Measurements from ENCODE around the gene C5orf58. TPM values are rescaled to one million over a fixed set of nuclear protein-coding genes. Genes with fewer than 3 reads are reported as not detected.

C5orf58 gene
- total RNA-seq, 3 donors from 2014 or later = 0.15 to 0.80 TPM; not detected in 1

DNA sequence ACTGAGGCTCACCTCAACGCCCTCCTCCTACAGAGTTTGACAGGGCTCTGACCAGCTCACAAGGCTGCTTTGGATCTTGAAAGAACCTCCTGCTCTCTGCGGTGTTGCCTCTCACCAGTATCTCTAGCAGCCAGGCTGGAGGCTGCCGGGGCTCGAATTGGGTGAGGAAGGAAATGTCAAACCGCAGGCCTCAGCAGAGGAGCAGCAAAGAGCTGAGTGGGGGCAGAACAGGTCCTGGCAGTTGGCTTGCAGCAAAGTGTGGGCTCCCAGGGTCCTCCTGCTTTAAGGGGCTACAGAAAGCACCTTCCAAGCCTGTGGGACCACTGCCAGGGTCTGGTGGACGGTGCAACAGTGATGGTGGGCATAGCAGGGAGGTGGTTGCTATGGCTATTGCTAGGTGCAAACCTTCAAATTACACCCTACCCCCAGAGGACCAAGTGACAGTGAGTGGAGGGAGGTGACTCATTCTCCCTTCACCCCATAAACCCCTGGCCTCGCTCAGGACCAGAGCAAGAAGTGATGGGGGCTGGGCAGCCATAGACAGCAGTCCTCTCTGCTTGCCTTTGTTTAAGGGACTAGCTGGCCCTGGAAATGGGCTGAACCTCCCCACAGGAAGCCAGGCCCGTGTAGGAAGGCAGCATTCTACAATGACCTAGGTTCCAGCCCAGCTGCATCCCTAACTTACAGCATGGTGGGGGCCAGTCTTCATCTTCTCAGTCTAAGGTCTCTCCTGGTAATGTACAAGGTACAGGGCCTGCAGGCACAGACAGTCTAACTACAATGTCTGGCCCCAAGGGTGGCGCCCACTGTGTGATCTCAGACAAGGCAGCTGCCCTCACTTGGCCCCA lies 46.0 kb downstream of the C5orf58 start:
- H3K36me3 ChIP-seq = no peaks in the 10 kb centered on the region
- intact Hi-C loops (cut with DNase I; ENCODE audit: low total_unique reads) = no loop called here
- H3K4me1 ChIP-seq = no peaks in the 10 kb centered on the region
- DNase-seq (ENCODE audit: low spot score in 2 of 2) = peak in 1 of 2 donors; percentile 44
- H3K9me3 ChIP-seq = no peaks in the 10 kb centered on the region
- TF ChIP-seq, protein P1, sequence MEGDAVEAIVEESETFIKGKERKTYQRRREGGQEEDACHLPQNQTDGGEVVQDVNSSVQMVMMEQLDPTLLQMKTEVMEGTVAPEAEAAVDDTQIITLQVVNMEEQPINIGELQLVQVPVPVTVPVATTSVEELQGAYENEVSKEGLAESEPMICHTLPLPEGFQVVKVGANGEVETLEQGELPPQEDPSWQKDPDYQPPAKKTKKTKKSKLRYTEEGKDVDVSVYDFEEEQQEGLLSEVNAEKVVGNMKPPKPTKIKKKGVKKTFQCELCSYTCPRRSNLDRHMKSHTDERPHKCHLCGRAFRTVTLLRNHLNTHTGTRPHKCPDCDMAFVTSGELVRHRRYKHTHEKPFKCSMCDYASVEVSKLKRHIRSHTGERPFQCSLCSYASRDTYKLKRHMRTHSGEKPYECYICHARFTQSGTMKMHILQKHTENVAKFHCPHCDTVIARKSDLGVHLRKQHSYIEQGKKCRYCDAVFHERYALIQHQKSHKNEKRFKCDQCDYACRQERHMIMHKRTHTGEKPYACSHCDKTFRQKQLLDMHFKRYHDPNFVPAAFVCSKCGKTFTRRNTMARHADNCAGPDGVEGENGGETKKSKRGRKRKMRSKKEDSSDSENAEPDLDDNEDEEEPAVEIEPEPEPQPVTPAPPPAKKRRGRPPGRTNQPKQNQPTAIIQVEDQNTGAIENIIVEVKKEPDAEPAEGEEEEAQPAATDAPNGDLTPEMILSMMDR (IDR thresholded peaks at IDR 0.05) = no peak
- no peak for TF ChIP-seq POLR2A (IDR thresholded peaks at IDR 0.05)
- no peak for TF ChIP-seq POLR2AphosphoS5 (IDR thresholded peaks at IDR 0.05)
- H3K27me3 ChIP-seq = no peaks in the 10 kb centered on the region
- peak overlapping the region; percentile 23 to 50 for H3K27ac ChIP-seq
- H3K4me3 ChIP-seq = no peak overlapping the region

DNA sequence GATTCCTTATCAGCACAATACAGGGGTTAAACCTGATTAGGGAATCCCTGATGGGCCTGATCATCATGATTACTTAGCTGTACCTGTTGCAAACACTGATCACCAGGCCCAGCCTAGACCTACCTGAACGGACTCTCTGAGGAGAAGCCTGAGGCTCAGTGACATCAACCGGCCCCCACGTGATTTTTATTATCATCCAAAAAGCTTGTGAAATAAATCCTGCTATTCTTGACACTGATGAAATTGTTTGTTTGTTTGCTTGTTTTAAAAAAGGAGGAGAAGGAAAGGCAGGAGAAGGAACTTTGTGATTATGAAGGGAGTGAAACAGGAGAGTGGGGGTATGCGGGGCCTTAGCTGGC lies 46.7 kb downstream of the C5orf58 start:
- H3K27me3 ChIP-seq = no peaks in the 10 kb centered on the region
- no peak for TF ChIP-seq POLR2A (IDR thresholded peaks at IDR 0.05)
- TF ChIP-seq, protein P1 (IDR thresholded peaks at IDR 0.05) = no peak
- no peak for TF ChIP-seq POLR2AphosphoS5 (IDR thresholded peaks at IDR 0.05)
- no peak for DNase-seq (ENCODE audit: low spot score in 2 of 2)
- H3K27ac ChIP-seq = peak overlapping the region; percentile 23 to 50
- no peaks in the 10 kb centered on the region for H3K4me1 ChIP-seq
- intact Hi-C loops (cut with DNase I; ENCODE audit: low total_unique reads) = no loop called here
- H3K9me3 ChIP-seq = no peaks in the 10 kb centered on the region
- H3K36me3 ChIP-seq = no peaks in the 10 kb centered on the region
- H3K4me3 ChIP-seq = no peak overlapping the region

DNA sequence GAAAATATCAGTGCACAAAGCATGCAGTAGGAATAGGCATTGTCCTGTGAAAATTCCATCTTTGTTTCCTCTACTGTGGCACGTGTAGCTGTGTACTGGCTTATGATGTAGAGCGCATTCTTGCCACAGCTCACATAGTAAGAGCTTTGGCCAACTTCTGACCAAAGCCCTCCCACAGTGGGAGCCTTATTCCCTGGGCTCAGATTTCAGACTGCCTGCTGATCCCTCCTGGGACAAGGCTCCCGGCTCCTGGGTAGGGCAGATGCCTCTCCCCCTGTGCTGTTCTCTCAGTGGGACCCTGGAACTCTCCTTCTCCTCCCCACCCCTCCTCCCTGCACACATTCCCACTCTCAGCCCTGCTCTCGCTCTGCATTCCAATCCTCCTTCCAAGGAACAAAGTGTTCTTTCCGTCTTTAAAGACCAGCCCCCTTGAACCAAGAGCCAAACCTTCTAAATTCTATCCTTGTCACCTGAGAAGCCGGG lies 47.3 kb downstream of the C5orf58 start:
- Histone ChIP-seq H3K4me1 (no peaks in the 10 kb centered on the region), H3K4me3 (no peak overlapping the region), H3K27ac (peak overlapping the region; percentile 50 to 75), H3K9me3 (no peaks in the 10 kb centered on the region), H3K36me3 (no peaks in the 10 kb centered on the region), H3K27me3 (no peaks in the 10 kb centered on the region)
- no peak for TF ChIP-seq POLR2A (IDR thresholded peaks at IDR 0.05)
- peak in 2 of 3 donors; percentile 54 to 81 for TF ChIP-seq POLR2AphosphoS5 (IDR thresholded peaks at IDR 0.05)
- TF ChIP-seq, protein P1 (IDR thresholded peaks at IDR 0.05) = no peak
- DNase-seq (ENCODE audit: low spot score in 2 of 2) = peak in 1 of 2 donors; percentile 80
- intact Hi-C loops (cut with DNase I; ENCODE audit: low total_unique reads) = no loop called here

DNA sequence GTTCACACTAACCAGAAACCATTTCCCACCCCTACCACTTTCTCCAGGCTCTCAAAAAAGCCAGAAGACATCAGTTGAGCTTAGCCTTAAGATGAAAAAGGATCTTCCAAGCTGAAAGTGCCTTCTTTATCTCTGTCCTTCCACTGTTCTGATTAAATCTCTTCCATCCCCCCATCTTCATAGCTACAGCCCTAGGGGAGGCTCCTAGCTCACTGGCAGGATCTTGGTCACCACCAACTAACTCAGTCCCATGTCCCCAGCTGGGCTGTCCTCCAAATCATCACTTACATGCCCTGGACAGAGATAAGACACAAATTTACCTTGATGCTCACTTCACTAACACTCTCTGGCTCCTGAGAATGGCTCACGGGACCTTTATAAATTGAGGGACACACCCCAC lies 50.5 kb downstream of the C5orf58 start:
- no peak for TF ChIP-seq POLR2AphosphoS5 (IDR thresholded peaks at IDR 0.05)
- TF ChIP-seq, protein P1 (IDR thresholded peaks at IDR 0.05) = no peak
- no peak for TF ChIP-seq POLR2A (IDR thresholded peaks at IDR 0.05)
- Histone ChIP-seq H3K4me1 (no peaks in the 10 kb centered on the region), H3K27ac (no peak overlapping the region), H3K9me3 (no peaks in the 10 kb centered on the region), H3K36me3 (no peaks in the 10 kb centered on the region), H3K4me3 (no peak overlapping the region), H3K27me3 (no peaks in the 10 kb centered on the region)
- intact Hi-C loops (cut with DNase I; ENCODE audit: low total_unique reads) = no loop called here
- no peak for DNase-seq (ENCODE audit: low spot score in 2 of 2)

DNA sequence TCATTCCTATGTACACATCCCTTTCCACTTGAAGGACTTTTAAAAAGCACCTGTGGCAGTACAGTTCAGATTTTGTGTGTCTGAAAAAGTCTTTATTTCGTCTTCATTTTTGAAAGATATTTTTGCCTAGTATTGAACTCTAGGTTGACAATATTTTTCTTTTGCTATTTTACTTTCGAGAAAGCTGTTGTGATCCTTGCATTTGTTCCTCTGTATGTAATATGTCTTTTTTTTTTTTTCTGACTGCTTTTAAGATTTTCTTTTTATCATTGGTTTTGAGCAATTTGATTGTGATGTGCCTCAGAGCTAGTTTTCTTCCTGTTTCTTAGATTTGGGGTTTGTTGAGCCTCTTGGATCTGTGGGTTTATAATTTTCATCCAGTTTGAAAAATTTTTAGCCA lies 51.4 kb downstream of the C5orf58 start:
- TF ChIP-seq, protein P1 (IDR thresholded peaks at IDR 0.05) = no peak
- no peak for TF ChIP-seq POLR2A (IDR thresholded peaks at IDR 0.05)
- no peak for TF ChIP-seq POLR2AphosphoS5 (IDR thresholded peaks at IDR 0.05)
- Histone ChIP-seq H3K9me3 (no peaks in the 10 kb centered on the region), H3K4me1 (no peaks in the 10 kb centered on the region), H3K36me3 (no peaks in the 10 kb centered on the region), H3K27me3 (no peaks in the 10 kb centered on the region), H3K4me3 (no peak overlapping the region), H3K27ac (no peak overlapping the region)
- intact Hi-C loops (cut with DNase I; ENCODE audit: low total_unique reads) = no loop called here
- DNase-seq (ENCODE audit: low spot score in 2 of 2) = no peak
